DMS 273 (cell line): Measurements from ENCODE around the gene PDX1.
"Not testable (repeated sequence)": the region's sequence is repeated elsewhere in the genome, so short reads cannot be mapped to it uniquely, and the experiment has no call there.

ENCODE experiments used
- DNase-seq: peaks from one replicate; lab custom pipeline; 2025; ENCODE audit not compliant: unreplicated experiment; lab: John Stamatoyannopoulos, UW

Gene PDX1

DNA sequence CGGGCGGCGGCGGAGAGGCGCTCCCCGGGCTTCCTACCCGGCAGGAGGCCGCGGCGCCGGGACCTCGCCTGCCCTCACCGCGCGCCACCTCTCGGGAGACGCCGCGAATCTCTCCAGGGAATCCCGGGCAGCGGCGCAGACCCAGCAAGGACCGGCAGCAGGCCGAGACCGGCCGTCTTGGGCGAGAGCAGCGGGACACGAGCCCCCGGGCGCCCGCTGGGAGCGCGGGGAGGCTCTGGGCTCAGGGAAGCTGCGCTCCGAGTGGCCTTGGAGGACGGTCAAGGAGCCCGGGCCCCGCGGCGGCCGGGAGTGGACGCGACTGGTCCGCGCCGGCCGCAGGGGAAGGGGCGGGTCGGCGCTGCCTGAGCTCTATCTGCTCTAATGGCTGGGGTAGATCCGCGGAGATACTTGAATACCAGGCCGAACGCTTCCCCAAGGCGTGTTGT lies 34.6 kb downstream of the PDX1 start:
- DNase-seq = peak; percentile 43

DNA sequence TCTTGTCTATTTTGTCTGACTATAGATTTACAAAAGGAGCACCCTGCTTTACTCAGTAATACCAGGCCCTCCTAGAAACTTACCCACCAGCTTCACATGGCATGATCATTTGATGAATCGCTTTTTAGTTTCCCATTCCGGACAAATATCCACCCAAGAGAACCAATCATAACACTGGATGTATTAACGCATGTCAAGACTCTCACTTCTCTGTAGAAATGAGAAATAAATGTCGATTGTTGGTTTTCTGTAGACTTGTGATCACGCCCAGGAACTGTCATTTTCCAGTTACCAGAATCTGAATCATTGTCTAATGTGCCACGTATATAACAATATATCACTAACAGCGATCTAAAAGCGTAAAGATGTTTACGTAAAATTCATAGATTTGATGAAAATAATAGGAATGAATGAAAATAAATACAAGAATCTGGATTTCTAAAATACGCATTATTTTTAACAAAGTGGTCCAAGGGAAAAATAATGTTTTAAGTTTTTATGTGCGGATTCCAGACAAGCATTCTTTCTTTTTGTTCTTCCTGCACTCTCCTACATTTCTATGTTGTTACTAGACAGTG lies 35.3 kb downstream of the PDX1 start:
- no peak for DNase-seq

- DNase-seq = no peak
Observed at GRCh38 chr13:27956576-27957300, 36.9 kb downstream of the PDX1 start.

DNA sequence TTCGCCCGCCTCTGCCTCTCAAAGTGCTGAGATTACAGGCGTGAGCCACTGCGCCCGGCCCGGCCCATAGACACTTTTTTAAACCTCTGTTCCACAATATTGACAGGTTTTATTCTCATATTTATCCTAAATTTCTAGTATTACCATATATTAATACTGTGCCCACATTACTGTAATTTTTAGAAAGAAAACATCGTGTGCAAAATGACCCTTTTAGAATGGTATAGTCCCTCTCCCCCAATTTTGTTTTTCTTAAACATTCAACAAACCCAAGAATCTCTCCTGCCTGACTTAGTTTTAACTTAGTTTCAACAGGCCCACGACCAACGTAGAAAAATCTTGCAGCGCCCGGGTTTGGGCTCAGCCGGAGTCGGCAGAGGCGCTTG lies 40.2 kb downstream of the PDX1 start:
- no peak for DNase-seq

DNA sequence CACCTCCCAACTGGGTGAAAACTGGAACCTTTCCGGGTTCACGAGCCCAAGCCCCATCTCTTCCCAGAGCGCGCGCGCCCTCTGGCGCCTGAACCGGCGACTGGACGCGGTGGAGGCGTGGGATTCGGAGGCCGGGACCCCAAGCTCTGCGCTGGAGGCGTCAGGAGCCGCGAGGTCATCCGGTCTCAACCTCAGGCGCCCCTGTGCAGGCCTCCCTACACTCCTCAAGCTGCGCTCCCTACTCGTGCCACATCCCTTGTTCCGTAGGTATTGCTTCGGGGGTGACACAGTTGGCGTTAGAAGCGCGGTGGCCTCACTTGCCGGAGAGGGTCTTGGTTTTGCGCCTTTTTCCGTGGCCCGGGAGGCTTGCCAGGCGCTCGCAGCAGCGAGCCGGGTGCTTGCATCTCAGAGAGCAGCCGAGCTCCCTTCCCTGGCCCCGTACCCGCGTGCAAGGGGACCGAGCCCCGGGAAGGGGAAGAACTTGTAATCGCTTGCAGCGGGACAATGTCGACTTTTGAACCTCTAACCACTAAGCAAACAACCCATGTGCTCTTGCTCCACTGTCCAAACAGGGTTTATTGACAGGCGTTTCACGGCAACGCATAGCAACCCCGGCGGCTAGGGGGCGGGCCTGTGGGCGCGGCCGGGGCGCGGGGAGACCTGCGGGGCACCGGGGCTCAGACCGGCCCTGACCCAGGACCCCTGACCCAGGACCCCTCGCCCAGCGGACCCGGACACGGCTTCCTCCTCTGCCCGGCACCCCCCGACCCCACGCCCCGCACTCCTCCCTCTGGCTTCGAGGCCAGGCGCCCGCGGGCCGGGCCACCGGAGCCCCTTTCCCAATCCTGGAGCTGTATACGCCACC lies 40.8 kb downstream of the PDX1 start:
- peak; percentile 83 for DNase-seq

DNA sequence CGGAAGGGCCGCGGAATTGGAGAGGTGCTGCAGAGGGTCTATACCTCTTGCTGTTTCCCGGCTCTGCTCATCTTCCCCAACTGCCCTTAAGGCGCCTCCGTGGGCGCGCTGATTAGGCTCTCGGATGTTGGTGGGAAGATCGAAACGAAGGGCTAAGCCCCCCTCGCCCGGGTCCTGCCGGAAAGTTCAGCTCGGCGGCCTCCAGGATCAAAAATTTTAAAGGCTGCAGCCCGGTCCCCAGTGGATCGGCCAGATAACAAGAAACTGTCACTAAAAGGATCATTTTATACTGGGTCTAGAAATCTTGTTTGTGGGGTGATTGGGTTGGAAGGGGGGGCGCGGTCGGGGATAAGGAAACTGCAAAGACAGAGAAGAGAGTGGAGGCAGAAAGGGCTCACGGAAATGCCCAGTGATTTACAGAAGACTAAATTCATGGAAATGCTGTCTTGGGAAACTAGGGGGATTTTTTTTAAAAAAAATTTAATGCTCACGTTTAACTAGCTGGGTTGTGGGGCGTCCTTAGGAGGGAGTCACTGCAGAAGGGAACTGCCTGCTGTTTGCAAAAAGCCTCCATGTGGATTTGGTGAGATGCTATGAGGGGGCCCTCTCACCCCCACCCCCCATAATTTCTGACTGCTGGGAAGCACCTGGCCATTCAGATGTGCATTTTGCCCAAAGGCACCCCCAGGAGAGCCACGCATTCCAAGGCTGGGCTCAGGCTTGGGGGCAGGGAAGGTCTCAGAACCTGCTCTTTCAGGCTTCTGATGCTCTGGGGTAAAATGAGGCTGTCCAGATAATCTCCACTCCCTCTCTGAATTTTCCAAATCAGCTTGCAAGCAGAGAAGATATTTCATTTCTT lies 41.7 kb downstream of the PDX1 start:
- DNase-seq = no peak

DNA sequence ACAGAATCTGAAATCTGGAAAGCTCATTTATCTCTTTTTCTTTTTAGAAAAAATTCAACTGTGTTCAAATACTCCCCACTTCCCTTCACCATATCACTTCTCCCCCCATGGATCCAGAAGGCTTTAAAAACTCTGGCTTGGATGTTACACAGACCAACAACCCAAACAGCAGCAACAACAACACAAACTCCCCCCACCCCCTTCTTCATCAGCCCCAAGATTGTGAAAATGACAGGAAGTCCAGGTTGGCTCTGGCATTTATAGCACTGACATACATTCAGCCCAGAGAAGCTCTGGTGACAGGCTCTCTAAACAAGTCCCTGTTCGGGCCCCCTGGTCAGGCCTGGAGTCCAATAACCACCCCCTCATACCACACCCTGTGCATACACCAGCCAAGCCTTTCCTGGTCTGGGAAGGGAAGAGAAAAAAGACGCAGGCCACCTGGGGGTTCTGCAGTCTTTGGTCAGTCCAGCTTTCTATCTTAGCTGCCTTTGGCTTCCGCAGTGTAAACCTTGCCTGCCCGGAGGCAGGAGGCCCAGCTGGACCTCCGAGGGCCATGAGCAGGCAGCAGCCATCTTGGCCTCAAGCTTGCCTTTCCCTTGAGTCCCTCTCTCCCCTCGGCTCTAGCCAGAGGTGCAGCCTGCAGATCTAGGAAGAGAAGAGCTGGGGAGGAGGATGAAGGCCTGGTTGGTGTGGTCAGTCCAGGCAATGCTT lies 42.5 kb downstream of the PDX1 start:
- no peak for DNase-seq

DNA sequence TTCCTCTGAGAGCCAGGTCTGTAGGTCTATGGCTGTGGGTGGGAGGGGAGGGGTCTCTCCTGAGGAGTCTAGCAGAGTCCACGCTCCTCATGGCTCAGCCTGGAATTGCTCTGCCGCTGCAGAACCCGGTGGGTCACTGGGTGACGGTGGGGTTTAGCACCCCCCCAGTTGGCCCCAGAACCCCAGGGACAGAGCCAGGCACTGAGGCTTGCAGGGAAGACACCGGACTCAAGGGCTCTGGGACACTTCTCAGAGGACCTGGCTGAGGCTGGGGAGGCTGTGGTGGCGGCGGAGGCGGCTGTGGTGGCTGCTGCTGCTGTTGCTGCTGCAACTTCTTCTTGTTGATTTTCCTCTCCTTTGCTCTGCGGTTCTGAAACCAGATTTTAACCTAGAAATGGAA lies 43.2 kb downstream of the PDX1 start:
- DNase-seq = no peak

- DNase-seq = no peak
Observed at GRCh38 chr13:27963491-27963890, 43.7 kb downstream of the PDX1 start.

GRCh38 chr13:27964206-27964605 lies 44.4 kb downstream of the PDX1 start:
- not testable (repeated sequence) for DNase-seq

DNA sequence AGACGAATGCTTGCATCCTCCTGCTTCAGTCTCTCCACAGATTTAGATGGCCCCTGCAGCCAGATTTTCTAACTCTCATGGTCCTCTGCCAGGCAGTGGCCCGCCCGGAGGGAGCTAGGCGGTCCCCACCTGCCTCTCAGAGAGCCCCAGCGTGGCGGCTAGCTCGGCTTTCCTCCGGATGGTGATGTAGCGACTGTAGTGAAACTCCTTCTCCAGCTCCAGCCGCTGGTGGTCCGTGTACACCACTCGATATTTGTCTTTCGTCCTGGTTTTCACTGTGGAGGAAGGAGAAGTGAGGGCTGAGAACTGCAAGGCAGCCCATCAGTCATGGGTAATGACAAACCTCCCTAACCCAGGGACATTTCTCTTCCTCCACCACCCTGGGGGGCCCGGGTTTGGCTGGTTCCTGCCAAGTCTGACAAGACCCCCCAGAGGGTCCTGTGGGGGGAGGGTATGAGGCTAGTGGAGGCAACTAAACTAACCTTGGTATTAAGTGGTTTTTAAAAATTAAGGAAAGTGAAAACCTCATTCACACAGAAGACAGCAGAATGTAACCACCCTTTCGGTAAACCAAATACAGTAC lies 45.0 kb downstream of the PDX1 start:
- no peak for DNase-seq

DNA sequence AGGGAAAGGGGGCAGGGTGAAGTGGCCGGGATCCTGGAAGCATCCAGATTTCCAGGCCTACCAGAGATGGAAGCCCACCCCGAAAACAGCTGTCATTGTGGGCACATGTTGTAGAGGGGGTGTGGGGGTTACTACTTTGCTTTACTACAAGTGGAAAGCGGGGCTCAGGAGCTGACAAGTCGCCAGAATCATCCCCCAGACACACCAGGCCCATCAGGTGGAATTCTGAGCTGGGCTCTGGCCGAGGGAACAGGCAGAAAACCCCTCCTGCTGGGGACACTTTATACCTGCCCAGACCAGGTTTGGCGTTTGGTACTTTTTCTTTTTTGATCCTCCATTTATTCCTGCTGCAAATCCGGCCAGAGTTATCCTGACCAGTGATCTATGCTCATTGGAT lies 45.5 kb downstream of the PDX1 start:
- DNase-seq = no peak

GRCh38 chr13:27965740-27966640 lies 46.2 kb downstream of the PDX1 start:
- no peak for DNase-seq

- DNase-seq = no peak
Observed at GRCh38 chr13:27966641-27967202, 46.9 kb downstream of the PDX1 start.

DNA sequence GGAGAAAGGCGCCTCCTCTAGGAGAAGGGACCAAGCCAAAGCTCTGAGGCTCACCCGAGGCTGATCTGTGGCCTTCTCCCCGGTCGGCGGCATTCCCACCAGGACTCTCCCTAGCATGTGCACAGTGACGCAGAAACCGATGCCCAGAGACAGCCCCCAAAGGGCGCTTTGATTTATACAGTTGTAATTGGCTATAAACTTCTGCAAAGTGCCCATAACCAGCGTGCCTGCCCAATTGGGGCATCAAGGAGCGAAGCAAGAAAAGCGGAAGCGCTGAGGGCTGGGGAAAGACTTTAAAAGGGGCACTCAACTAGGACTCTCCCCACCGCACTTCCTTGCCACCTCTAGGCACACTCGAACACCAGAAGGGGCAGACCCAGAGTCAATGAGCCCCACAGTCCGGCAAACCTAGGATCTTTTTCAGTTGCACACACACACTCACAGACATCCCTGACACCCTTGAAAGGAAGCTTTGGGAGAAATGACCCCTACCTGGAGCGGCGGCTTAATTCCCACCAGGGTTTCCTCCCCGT lies 47.5 kb downstream of the PDX1 start:
- DNase-seq = no peak

DNA sequence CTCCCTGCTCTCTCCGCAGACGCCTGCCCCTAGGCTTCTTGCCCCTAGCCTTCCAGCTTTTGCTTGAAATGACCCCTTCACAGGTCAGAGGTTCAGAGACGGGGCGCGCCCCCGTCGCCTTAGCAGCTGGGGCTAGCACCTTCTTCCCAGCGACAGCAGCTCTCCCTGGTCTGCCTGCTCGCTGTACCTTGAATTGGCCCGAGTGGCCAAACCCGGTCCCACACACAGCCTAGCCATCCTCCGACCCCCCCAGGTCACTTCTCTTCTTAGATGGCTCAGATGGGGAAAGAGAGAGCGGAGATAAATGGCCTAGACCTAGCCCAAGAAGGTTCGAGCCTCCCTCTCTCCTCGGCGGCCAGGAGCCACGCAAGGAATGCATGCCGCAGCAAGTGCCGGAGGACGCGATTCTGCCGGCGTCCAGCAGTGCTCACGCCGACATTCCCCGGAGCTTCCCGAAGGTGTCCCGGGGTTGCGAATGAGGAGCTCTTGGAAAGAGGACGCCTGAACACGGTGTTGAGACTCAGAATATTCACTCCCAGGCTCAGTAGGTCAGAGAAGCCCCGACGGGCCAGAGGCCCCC lies 48.0 kb downstream of the PDX1 start:
- DNase-seq = peak; percentile 48

DNA sequence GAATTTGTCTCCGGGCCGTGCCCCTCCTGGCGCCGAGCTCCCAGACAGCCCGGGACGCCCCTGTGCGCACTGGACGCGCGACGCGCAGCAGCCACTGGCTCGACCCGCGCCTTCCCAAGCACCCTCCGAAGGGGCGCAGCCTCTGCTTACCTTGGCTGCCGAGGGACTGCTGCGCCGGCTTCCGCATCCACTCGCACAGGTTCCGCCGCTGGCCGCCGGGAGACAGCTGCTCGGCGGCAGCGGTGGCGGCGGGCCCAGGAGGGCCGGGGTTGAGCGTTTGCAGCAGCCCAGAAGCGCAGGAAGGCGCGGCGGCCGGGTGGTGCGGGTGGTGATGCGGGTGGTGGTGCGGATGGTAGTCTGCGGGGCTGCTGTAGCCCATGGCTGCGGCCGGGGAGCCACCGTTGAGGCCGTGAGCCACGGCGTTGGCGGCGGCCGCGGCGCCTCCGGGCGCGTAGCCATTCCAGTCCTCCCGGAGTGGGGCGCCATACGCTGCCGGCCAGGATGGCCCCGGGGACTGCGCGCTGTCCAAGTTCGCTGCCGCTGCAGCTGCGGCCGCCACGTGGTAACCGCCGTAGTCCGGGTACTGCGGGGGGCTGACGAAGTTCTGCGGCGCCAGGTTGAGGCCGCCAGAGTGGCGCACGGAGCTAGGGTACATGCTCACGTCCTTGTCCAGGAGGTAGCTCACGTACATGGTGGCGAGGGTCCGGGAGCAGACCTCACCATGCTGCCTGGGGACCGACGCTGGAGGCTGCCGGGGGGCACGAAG lies 48.7 kb downstream of the PDX1 start:
- DNase-seq = peak; percentile 59
